Right kidney (tissue), 1 donor: ENCODE data around the gene SLC24A4.
"Not testable (repeated sequence)": the region's sequence is repeated elsewhere in the genome, so short reads cannot be mapped to it uniquely, and the experiment has no call there.

Experiments used
- DNase-seq: peaks from one replicate; pipeline ENCODE4 v3.0.0-alpha.2; 2016

Gene SLC24A4

DNA sequence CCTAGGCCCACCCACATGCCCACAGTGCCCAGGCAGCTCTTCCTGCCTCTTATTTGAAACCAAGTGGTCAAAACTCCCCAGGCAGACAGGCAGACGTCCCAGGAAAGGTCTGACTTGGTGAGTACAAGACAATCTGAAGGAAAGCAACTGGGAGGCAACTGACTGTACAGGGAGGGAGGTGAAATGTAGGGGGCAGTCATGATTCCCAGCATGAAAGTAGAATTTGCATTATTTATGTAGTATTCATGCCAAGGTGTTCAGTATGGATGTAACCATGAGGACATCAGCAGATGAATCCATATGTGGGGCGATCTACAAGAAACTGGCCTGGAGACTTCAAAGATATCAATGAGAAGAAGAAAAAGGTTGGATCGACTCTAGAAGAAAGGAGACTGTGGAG is 46.1 kb downstream of the SLC24A4 start:
- no peak for DNase-seq

DNA sequence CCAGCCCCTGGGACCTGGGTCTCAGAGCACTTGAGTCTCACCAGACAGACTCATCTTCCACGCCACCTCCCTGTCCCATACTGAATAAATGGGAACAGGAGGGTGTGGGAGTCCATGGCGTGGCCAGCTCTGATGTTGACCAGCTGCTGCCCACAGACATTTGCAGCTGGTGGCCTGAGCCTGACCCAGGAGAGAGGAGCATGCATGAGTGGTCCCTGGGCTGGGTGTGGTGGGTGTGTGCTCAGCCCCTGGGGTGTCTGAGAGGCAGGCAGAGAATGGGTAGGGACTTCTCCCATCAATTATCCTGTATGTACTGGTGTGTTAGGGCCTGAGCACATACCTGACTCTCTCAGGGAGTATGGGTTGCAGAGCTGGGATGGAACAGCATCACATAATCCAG is 49.3 kb downstream of the SLC24A4 start:
- DNase-seq = no peak

DNA sequence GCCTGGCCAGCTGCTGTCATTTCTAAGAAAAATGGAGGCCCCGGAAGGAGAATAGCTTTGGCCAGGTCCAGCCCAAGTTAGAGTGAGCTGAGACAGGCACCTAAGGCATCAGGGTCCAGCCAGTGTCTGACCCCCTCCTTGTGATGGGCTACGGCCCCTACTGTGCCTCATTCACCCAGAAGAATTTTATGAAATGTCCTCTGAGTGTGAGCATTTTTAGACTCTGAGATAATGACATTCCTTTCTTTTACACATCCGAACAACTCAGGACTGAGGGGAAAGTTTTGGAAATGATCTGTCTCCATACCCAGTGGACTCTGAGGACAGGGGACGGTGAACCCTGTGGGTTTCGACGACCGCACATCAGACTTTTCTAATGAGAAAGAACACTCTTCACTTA is 50.4 kb downstream of the SLC24A4 start:
- no peak for DNase-seq

DNA sequence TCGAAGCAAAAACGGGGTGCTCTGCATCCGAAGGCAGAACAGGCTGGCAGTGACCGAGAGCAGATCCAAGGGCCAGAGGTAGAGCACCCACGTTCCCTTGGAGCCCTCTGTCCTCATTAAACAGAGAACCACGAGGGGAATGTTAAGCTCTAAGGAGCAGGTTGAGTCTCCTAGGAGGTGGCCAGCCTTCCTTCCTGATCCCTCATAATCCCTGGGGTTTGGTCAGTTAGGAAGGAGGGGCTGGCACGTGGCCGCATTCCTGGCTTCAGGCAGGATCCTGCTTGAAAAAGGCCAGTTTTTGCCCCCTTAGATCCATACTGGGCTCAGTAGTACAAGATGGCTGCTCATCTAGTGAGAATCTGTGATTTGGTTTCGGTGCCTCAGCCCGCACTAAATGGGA is 57.2 kb downstream of the SLC24A4 start:
- no peak for DNase-seq

DNA sequence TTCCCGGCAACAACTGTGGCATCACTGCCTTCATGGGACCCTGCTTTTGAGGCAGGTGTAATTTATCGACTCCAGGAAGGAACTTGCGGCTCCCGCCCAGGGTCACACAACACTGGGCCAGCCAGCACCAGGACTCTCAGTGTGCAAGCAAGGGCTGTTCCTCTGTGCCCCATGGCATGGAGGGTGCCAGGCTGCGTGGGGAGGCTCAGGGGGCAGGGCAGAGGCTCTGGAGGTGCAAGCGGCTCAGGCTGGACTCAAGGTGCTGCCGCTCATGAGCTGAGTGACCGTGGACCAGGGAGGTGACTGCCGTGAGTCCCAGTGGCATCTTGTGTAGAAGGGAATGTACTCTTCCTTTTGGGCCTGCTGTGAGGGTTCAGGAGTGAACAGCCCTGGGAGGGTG is 57.6 kb downstream of the SLC24A4 start:
- no peak for DNase-seq

DNA sequence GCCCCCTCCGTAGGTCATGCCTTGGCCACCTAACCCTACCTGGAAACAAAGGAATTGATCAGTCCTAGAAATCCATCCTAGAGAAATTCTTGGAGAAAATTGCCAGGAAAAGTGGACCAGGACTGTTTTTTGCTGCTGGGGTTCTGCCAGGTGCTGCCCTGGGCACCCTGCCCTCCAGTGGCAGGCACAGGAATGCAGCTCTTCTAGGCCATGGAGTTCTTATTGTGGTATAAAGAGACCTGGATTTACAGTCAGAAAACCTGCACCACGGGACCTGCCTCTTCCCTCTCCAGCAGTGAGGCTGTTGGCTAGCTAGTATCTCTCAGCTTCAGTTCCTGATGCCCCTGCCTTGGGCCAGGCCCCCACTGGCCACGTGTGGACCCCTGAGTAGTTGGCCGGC is 59.7 kb downstream of the SLC24A4 start:
- DNase-seq = no peak

DNA sequence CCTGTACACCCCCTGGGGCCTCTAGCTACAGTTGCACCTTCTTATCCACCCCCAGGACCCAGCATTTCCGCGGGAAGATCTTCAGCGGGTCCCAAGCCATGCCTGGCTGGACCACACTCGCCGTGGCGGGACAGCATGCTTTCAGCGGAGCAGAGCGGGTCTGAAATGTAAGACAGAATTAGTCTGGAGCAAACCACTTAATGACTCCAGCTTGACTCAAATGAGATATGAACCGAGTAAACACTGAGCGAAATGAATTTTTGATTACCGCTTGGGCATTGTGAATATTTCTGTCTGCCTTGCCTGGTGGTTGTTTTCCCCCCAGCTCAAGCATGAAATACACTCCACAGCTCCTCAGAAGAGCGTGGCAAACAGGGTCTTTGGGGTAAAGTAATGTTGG is 60.8 kb downstream of the SLC24A4 start:
- no peak for DNase-seq

DNA sequence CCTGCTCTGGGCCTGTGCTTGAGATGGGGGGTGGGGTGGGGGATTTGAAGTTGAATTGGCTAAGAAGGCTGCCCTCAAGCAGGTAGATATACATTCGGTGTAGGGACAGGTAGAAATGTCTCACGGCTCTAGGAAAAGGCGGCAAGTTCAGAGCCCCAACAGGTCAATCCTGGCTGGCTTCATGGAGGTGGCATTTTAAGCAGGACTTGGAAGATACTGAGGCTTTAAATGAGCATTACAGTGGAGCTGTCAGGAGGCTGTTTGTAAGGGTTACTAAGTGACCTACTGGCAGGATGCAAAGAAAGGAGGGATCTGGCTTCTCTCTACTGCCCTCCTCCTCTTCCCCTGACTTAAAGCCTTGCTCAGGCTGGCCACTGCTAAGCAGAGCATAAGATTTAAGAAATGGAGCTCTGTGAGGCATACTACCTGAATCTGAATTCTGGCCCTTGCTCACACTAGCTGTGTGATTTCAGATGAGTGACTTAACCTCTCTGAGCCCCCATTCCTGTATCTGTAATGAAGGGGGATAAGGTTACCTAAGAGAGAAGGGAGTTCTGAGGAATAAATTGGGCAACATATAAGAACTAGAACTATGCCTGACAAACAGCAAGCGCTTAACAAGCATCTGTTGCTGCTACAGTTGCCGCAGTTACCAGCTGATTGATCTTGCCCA is 61.6 kb downstream of the SLC24A4 start:
- no peak for DNase-seq

DNA sequence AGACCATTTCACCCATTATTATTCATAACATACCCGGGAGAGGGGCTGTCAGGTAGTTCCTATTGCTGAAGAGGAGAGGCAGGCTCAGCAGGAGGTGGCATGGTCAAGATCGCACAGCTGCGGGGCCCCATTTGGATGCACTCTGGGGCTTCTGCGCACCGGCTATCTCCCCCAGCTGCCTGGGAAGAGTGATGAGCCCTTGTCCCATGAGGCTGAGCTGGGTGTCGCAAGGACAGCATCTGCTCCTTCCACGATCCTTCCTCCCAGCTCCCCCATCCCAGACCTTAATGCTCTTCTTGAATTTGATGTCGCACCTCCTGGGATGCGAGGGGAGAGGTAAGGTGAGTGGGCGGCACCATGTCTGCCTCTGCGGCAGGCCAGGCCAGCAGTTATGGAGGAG is 62.6 kb downstream of the SLC24A4 start:
- DNase-seq = no peak

DNA sequence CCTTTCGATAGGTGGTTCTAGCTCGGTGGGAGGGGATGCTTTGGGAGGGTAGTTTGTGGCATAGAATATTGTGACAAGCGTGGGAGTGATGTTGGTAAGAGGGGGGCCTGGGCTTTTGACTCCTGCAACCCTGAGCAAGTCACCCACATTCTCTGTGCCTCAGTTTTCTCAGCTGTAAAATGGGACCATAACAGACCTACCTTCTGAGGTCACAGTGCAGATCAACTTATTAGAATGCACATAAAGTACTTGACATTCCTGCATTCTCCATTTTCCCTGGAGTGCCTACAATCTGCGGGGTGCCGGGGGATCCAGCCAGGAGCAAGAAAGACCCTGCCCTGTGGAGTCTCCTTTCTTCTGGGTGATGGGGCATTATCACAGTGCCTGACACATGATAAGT is 63.2 kb downstream of the SLC24A4 start:
- no peak for DNase-seq

DNA sequence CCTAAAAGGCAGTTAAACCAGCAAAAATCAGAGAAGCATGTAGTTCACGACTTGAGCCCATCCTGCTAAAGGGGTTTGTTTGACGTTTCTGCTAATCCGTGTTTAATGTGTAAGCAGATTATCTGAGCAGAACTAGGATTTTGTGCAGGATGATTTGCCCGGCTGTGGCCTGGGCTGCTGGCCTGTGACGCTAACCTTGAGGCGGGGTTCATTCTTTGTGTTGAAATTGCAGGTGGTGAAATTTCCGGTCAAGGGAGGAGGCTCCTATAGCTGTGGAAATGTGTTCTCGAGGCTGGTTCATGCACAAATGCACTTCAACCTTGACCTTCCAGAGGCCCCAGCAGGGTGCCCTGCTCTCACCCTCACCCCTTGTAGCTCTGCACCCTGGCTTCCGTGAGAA is 63.7 kb downstream of the SLC24A4 start:
- DNase-seq = no peak

DNA sequence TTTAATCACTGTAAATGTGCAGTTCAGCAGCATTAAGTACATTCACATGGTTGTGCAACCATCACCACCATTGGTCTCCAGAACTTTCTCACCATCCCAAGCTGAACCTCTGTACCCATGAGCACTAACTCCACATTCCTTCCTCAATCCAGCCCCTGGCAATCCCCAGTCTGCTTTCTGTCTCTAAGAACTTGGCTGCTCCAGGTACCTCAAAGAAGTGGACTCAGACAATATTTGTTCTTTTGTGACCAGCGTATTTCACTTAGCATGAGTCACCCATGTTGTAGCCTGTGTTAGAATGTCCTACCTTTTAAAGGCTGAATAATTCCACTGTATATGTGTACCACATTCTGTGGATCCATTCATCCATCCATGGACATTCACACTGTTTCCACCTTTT is 64.6 kb downstream of the SLC24A4 start:
- no peak for DNase-seq

DNA sequence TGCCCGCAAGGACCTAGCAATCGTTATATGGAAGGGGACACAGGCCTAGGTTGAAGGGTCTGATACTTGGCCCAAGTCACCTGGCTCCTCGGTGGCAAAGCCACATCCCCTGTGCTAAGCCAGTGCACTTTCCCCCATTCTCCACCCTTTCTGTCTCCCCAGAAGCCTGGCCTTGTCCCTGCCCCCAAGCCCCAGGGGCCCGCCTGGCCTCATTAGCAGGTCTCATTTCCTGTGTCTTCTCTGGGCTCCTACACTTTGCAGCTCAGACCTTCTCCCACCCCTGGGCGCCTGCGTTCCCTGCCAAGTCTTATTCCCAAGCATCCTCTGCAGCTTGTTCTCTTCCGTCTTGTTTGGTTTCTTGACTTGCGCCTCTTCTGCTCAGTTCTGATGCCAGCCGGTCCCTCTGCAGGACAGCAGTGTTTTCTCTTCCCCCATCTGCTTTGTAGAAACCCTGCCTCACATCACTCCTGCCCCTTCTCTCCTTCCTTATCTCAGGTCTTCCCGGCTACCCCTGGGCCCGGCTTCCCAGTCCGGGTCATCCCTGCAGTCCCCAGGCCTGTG is 66.7 kb downstream of the SLC24A4 start:
- DNase-seq = no peak

DNA sequence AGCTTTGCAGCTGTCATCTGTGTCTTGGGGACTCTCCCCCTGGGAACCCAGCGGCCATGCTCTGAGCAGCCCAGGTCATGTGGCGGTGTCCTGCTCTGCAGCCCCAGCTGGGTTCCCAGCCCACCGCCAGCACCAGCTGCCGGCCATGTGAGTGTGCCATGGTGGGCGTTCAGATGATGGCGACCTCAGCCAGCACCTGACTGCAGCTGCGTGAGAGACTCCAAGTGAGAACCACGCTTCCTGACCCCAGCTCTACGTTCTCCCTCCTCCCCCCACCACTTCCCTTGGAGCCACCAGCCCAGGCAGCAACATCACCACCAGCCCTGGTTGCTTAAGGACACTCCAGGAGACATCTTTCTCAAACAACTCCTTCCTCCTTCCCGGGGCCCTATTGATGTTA is 68.8 kb downstream of the SLC24A4 start:
- no peak for DNase-seq

DNA sequence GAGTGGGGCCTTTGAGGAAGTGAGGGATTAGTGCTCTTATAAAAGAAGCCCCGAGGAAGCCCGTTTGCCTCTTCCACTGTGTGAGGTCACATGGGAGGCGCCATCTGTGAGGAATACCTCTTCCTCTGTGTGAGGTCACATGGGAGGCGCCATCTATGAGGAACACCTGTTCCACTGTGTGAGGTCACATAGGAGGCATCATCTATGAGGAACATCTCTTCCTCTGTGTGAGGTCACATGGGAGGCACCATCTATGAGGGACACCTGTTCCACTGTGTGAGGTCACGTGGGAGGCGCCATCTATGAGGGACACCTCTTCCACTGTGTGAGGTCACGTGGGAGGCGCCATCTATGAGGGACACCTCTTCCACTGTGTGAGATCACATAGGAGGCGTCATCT is 69.7 kb downstream of the SLC24A4 start:
- no peak for DNase-seq

DNA sequence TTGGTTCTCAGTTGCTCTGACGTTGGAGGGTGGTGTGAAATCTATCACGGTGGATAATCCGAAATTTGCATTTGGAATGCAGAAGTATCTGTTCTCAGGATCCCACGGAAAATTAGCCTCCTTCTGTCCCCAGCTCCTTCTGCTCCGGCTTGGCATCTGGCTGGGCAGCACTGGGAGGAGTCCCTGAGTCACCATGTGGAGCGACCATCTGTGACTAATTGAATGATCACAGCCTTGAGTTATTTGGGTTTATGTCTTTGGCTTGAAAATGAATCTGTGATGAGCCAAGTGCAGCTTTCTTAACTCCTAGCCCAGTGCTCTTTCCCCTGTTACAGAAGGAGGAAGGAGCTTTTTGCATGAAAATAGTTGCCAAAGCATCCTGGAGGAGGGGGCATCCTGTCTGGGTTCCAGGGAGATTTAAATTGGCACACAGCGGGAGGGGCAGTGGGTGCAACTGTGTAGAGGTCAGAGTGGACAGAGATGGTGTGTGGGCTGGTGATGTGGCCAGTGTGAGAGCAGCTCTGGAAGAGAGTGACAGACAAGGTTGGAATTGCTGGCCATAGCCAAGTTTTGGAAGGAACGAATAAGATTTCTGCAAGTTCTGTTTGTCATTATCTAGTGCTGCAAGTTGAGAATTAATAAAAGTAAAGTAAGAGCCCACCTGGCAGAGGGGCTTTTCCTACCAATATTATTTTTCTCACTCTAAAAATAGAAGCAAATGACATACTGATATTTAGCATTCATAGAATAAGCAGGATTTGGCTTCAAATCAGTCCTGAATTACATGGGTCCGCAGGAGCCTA is 74.4 kb downstream of the SLC24A4 start:
- no peak for DNase-seq

DNA sequence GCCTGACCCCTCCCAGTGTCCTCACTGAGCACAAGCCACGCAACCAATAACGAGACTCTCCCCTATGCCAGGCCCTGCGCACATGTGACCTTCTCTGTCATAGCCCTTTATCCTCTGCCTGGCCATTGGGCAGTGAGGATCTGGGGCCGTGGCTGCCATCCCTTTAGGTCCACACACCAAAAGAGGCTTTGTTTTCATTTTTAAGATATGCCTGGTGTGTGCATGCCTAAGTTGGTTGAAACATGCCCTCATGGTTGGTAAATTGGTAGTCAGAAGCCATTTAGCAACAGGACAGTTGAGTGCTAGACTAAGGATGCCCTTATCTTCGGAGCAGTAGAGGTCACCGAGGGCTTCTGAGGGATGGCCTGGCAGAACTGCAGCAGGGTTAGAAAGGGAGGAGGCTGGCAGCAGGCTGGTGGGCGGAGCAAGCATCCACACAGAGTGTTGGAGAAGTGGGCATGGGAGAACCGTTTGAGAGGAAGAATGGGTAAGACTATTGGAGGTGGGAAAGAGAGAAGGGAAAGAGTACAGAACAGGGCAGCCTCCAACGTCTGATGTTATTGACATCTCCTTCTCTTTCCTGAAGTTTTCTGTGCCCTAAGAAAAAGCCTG is 75.1 kb downstream of the SLC24A4 start:
- no peak for DNase-seq

DNA sequence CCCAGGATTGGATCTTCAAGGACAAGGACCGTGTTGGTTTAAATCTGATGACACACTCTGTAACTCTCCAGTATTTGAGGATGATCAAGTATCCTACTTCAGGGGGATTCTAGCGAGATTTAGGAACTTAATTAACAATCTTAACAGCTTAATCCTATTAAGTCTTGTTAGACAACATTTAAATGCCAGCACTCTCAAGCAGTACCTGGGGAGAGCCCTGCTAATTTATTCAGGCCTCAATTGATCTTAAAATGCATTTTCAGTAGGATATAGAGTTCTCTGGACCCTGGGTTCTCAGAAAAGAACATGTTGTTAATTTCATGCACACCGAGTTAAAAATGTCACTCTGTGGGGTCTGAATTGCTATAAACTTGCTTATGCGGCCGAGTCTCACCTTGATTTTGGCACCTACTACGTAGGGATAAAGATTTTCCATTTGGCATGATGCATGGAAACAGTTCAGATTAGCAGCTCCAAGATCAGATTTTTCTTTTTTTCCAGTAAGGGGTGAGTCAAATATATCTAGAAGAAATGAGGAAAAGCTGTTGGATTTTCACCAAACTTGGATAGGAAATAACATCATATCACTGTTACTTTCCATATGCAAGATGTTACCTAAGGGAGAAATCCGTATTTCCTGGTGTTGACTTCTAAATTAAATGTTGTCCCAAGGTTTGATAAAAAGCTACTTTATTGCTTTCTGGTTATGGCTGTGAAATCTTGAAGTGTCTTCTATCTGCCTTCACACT is 76.1 kb downstream of the SLC24A4 start:
- no peak for DNase-seq

DNA sequence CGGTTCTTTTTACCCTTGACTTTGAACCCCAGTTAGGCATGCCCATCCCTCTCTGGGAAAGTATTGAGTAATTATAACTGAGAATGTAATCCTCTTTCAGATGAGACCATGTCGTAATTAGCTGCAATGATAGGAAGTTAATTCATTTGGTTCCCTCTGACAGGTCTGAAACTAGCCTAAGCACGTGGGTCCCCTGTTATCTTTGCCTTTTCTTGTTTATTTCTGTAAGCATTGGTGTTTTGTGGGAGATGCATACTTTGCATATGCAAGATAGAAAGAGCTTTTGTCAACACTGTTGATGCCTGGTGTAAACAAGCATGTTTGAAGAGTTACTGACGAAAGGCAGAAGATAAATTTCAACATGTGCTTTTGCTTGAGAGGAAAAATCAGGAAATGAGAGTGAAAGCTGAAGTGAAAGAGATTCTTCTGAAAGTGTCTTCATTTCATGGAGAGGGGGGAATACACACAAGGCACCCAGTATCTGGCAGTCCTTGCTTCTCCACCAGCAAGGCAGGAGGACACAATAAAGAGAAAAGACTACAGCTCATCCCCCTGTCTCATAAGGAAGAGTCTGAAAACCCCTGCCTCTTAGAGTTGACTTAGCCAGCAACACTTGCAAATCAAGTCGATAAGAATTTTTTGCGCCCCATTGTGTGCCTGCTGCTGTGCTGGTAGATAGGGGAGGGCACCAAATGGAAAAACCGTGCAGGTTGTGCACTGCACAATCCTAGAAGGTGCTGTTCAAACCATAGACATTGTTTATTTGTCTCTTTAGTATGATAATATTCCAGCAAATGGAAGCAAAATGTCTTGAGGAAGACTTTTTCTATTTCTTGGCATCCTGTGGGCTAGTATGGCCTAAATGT is 77.8 kb downstream of the SLC24A4 start:
- DNase-seq = no peak

DNA sequence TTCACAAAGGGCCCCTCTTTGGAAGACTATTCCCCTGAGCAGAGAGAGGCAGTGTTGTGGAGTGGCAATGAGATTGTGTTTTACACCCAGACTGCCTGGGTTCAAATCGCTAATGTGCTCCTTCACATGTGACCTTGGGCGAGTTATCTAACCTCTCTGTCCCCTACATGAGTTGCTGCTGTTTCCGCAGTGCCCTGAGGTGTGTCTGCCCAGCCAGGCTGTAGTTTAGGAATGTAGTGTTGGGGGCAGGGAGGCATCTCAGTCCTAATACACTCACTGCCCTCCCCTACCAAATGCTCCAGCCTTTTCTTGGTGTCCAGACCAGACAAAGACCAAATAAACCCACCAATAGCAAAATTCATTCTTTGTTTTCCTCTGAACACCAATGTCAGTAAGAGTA is 78.6 kb downstream of the SLC24A4 start:
- DNase-seq = no peak

DNA sequence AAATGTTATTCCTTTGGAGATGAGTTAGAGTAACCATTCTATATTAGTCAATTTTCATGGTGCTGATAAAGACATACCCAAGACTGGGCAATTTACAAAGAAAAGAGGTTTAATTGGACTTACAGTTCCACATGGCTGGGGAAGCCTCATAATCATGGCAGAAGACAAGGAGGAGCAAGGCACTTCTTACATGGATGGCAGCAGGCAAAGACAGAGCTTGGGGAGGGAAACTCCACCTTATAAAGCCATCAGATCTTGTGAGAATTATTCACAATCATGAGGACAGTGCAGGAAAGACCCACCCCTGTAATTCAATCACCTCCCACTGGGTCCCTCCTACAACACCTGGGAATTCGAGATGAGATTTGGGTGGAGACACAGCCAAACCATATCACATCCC is 79.5 kb downstream of the SLC24A4 start:
- not testable (repeated sequence) for DNase-seq

DNA sequence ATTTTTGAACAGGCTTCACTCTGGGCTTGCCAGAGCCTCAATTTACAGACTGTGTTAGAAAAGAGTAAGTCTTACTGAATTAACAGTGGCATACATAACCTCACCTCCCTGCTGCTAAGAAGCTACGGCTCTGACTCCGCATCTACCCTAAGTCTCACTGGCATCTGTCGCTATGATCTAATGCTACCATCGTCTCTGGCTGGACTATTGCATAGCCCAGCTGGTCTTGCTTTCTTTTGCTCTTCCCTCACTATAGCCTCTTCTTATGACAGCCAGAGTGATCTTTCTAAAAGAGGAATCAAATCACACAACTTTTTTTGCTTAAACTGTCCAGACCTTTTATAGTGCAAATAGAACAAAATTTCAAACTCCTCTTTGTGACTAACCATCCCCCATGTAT is 81.1 kb downstream of the SLC24A4 start:
- no peak for DNase-seq
